Measurements from ENCODE around the gene GPATCH2L.

Gene GPATCH2L

DNA sequence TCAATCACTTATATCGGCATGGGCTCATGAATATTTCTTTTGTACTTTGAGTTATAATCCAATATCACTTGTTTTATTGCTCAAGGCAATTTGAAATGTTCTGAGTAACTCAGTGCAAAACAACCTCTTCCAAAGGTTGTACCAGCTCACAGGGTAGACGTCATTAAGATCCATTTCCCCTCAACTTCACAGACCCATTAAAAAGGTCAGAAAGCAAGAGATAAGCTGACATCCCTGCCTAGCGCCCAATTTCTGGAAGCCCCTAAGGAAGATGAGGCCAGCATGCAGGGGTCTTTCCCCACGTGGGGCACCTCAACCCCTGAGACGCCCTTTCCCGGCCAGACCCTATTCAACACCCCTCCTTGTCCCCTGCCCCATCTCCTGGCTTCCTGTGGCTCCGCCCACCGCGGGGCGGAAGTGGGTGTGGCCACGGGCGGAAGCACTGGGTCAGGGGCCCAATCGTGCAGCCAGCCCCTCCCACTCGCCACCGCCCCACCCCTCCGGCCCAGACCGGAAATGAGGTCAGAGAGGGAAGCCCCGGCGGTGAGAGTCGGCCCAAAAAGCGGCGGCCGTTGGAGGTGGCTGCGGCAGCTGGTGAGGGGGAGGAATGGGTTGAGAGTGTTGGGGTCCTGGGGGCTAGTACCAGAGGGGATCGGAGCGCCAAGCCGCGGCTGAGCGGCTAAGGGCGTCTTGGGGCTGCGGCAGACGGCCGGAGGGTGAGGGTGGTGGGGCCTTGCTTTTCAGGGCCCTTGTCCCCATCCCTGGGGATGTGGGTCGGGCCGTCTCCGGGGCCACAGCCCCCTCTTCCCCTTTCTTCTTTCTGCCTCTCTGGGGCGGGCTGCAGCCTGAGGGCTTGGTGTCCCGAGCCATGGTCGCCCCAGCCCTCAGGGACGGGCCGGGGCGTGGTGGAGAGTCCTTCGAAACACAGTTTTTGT is at the start of gene GPATCH2L:
TSS of gene GPATCH2L (plus strand) at position 525 of the 935 bp plus-strand sequence. CDS start 2,442 bp downstream, outside the sequence.
- DNase-seq (ENCODE audit: low read depth), result peak; percentile 77

DNA sequence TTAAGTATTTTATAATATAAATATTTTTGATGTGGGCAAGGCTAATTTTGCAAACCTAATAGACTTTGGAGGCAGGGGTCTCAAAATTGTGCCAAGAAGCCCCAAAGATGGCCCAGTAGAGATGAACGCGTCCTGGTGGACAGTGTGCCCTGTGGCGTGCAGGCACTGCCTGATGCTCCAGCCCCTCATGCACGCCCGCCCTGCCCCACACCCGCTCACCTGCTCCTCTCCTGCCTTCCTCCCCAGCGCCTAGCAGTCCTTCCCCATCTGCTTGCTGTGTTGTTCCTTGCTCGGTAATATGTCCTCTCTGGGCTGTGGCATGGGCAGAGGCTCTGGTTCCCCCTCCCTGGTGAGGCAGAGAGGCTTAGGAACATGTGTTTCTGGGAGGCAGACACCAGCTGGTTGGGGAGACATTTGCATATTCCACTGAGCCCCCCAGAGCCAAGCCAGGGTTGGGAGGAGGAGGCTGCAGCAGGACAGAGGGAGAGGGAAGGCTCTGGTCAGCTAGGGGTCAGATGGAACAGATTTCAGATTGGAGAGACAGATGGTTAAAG is 46.8 kb upstream of the GPATCH2L start:
- DNase-seq (ENCODE audit: low read depth), result no peak

DNA sequence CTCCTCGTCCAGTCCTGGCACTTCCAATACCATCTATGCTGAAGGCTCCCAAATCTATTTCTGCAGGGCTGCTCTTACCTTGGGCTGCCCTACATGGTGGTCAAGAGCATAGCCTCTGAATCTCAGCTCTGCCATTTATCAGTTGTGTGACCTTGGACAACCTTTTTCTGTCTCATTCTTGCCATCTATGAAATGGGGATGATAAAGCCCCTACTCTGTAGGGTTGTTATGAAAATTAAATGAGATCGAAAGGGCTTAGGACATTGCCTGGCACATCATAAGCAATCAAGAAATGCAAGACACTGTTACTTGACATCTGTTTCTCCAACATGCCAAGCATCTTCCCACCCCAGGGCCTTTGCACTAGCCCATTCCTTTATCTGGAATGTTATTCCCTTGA is 45.5 kb upstream of the GPATCH2L start:
- DNase-seq (ENCODE audit: low read depth), result no peak

DNA sequence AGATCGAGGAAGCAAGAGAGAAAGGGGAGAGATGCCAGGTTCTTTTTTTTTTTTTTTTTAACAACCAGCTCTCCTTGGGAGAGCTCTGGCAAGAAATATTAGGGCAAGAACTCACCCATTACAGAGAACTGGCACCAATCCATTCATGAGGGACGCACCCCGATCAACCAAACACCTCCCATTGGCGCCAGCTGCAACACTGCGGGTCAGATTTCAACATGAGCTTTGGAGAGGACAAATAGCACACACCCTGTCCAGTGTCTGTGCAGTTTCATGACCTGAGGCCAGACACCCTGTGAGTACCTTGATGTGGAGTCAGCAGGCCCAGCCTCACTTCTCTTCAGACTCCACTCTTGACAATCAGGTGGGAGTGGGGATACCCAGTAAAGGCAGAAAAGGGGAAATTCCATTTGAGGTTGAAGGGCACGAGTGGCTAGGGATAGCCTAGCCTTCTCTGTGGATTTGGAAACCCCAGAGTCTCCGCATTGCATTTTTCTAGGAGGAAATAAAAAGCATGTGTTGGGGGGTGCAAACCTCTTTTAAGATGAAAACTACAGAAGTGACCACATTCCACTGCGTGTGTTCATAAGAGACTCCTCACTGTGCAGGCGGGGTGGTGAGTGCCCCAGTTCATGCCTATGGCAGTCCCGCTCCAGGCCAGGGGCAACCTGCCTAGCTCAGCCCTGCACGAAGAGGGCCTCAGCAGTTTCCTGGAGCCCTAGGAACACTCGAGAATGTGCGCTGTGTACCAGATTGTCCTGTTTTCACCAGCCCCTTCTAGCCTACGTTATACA is 42.4 kb upstream of the GPATCH2L start:
- DNase-seq (ENCODE audit: low read depth), result no peak

DNA sequence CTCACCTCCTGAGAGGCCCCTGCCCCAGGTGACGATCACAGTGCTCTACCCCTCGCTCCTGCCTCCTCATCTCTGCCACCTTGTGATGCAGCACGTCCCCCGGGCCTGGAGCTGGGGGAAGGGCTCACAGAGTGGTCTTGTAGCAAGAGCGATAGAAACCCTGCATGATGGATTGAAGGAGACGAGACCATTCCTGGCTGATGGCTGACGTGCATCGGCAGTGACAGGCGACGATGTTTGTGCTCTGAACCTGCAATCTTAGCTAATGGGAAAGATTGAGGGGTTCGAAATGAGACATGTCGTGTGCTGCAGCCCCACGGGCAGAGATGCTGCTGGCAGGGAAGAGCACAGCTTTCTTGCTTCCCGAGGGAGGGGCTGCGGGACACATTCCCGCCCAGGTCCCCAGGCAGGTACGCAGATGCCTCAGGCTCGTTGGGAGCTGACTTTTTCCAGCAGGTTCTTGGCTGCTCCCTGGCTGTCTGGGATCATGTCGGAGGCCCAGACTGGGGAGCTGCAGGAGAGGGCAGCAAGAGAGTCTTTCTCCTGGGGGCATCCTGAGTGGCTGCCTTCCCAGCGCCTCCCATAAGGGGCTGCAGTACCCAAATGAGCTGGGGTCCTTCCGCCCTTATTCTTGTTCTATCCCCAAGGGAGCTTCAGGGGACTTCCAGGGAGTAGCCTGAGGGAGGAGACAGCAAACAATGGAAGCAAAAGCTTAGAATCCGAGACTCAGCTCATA is 38.7 kb upstream of the GPATCH2L start:
- DNase-seq (ENCODE audit: low read depth), result no peak

DNA sequence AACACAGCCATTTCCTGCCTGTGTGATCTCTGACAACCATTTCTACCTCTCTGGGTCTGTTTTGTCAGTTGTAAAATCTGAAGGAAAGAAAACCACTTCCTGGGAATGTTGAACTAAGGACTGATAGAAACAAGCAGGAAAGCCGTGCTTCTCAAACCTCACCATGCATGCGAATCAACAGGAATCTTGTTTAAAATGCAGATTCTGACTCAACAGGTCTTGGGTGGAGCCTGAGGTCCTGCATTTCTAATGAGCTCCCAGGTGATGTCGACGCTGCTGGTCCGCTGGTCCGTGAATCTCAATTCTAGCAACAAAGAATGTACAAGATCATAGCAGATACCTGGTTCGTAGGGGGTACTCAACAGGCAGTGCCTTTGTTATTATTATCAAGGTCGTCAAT is 38.0 kb upstream of the GPATCH2L start:
- DNase-seq (ENCODE audit: low read depth), result no peak

DNA sequence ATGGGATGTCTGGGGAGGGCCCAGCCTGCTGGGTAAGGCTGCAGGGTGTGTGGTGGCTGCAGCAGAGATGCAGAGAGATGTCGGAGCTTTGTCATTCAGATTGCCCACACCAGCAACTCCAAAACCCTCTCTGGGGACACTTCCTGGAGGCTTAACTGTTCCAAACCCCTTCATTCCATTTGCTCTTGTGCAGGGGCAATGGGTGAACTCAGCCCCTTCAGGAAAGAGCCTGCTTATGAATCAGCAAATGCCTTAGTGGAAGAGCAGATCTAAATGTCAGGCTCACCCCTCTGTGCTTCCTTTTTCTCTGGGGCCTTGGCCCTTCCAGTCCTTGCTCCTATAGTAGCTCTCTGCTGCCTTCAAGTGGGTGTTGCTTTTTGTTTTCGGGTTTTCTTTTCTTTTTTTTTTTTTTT is 36.7 kb upstream of the GPATCH2L start:
- no peak for DNase-seq (ENCODE audit: low read depth)

DNA sequence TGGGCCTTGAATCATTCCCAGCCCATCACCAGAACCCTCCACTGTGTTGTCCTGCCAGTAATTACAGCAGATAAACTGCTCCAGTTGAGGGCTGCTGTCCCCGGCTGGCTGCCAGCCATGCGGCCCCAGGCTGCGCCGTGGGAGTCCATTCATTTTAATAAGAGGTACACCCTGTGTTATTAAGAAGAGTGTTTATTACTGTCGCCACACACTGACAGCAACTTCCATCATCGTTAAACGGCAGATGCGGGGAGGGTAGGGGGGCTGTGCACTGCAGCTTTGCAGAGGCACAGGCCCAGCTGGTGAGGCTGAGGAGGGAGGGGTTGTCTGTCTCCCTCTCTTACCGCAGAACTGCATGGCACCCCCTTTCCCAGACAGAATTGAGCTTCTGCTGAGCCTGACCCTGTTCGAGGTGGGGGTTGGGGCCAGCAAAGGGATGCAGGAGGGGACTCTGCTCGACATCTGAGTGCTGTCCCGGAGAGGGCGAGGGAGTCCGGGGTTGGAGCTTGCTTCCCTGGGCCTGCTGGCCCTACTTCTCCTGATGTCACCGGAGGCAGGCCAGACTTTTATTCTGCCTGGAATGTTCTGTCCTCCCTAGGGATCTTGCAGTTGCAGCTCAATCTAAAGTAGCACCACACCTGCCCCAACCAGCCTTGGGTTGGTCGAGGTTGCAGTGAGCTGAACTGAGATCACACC is 33.8 kb upstream of the GPATCH2L start:
- no peak for DNase-seq (ENCODE audit: low read depth)

DNA sequence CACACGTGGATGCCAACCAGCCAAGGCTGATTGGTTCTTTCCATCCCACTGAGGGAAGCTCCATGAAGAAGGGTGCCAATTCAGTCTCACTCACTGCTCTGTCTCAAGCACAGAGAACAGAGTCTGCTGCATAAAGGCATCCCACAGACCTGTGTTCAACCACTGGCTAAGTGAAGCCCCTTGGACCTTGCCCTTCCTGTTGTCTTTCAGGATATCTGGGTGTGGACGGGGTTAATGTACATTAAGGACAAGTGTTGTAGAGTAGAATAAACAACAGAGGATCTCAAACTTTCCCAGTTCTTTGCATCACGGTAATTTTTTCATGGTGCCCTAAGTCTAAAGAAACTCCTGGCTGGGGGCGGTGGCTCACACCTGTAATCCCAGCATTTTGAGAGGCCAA is 33.1 kb upstream of the GPATCH2L start:
- DNase-seq (ENCODE audit: low read depth), result no peak

DNA sequence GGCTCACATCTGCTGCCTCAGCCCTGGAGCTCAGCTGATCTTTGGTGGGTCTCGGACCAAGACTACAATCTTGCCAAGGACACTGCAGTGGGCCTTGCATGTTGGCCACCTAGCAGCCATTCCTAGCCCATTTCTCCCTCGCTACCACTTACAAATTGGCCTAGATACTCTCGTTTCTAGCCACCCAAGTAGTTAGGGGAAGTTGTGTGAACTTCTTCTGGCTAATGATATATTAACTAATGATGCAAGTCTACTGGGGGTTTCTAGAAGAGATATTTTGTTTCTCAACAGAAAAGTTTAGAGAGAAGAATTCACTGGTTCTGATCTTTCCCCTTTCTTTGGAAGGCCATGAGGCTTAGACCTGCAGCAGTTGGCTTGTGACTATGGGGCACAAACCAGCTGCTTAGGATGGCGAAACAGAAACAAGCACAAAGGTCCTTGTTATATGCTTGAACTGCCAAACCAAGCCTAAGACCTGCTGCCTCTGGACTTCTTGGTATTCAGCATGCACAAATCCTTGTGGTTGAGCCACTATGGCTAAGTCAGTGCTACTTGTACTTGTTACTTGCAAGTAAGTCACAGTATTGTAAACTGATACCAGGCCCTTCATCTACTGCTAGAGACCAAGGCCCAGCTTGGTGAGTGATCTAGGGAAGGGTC is 30.5 kb upstream of the GPATCH2L start:
- DNase-seq (ENCODE audit: low read depth), result no peak

DNA sequence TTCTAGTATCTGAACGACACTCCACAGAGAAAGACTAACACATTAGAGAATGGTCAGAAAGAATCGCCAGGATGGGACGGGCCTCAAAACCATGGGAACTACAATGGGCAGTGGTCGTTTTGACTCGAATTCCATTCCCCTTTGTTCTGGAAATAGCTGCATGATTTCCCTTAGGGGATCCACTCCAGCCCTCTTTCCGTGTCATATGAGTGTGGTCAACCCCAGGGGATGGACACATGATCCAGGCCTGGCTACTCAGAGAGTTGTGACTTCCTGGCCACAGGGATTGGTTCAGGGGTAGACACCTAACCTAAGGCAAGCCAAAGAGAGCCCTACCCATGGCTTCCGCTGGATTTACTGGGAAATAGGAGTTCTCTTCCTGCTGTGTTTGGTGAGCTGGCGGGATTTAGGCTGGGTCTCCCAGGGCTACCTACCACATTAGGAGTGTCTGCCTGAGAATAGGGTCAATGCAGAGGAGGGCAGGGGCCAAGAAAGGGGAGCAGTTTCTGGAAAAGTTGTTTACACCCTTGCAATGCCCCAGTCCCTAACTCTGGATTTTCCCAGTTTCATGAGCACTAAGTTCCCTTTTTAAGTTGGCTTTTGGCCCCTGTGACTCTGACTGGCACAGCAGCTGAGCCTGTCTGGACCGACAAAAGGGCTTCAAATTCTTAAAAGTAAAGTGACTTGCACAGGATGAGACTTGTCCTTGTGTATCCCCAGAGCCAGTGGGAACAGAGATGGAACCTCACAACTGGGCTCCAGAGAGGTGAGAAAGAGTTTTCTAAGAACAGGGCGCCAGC is 28.1 kb upstream of the GPATCH2L start:
- DNase-seq (ENCODE audit: low read depth), result no peak

DNA sequence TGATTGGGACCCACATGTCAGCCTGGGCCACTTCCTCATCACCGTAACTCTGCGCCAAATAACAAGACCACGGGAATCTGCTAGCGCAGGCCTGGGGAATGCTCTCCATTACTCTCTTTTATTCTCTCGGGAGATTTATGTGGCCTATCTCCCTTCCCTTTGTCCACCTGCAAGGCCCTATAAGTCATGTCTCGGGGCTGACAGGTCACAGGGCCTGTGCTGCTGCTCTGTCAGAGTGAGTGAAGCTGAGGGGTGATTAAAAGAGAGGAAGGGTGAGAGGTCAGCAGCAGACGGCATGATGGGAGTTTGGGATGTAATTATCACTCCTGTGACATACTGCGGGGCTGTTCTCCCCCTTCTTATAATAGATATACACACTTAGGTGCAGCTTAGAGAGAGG is 26.2 kb upstream of the GPATCH2L start:
- no peak for DNase-seq (ENCODE audit: low read depth)

DNA sequence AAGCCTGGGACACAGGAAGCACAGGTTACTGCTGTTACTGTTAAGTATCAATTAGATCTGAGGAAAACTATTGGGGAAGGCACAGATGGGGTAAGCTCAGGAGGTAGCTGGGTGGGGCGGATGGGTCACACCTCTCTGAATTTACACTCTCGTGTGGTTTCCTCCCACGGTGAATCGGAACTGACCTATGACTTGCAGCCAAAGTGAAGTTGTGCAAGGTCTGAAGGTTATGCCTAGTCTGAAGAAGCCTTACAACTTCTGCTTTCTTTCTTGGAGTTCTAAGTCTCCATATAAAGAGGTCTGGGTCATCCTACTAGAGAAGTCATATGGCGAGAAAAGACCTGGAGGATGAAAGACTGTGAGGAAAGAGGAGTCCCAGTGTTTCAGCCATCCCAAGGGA is 25.6 kb upstream of the GPATCH2L start:
- no peak for DNase-seq (ENCODE audit: low read depth)

DNA sequence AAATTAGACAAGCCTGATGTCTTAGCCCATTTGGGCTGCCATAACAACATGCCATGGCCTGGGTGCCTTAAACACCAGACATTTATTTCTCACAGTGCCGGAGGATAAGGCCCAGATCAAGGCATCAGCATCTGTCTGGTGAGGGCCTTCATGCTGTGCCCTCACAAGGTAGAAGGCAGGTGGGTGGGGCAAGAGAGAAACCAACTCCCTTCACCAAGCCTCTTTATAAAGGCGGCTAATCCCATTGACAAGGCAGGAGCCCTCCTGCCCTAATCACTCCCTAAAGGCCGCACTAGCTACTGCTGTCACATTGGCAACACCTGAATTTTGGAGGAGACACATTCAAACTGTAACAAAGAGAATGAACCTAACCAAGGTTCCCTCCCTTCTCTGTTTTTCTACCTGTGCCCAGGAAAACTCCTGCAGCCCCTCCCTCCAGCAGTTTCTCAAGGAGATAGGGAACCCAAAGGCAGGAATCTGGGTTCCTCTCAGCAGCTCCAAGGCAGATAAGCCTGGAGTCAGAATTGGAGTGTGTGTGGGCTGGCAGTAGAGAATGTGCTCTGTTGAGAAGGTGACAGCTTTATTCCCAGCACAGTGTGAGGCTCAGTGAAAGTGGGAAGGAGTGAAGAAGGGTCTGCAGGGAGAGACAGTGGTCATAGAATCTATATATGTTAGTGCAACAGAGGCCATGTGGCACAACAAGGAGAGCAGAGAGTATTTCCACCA is 21.7 kb upstream of the GPATCH2L start:
- DNase-seq (ENCODE audit: low read depth), result no peak

DNA sequence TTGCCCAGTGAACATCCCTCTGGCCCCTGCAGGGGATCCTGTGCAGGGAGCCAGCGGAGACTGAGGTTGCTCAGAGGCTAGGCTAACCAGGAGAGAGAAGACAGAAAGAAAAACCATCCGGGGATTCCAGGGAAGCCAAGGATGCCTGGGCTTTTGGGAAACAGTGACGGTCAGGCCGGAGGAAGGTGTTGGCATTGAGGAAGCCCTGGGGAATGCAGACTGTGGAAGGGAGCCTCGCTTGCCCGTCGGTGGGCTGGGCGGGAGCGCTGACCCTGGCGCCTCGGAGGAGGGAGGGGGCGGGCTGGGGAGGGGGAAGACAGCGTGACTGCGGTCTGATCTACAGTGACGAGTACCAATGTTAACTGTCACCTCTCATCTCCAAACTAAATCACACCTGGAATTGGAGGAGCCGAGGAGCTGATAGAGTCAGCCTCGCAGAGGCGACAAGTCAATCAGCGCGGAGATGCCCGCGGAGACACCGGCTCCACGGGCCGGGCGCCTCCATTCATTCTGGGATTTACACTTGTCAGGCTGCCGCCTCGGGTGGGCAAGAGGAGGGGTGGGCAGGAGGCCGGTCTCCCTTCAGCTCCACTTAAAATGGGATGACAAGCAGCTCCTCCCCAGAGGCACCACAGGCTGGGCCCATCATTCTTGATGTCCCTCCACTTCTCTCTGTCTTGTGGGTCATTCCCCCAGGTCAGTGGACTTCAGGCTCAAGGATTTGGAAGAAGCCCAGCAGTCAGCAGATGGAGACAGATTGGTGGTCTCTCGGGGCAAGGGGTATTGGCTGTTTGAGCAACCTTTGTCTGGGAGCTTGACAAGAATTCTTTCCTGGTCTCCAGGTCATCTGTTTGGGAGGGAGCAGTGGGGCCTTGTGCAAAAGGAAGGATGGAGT is 20.4 kb upstream of the GPATCH2L start:
- DNase-seq (ENCODE audit: low read depth), result no peak

DNA sequence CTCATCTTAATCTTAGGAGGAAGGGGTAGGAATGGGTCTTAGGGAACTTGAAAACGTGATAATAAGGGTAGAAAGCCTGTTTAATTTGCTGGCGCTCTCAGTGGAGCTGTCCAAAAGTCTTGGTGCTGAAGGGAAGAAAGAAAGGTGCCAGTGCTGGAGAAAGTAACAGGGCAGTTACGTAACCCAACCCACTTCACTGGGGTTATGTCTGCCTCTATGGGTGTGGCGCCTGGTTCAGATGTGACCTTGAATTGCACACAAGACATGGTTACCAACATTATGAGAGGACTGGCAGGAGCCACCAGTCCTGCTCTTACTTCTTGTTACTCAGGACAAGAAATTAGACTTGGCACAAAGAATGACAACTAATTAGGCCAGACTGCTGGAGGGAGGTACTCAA is 18.6 kb upstream of the GPATCH2L start:
- no peak for DNase-seq (ENCODE audit: low read depth)

DNA sequence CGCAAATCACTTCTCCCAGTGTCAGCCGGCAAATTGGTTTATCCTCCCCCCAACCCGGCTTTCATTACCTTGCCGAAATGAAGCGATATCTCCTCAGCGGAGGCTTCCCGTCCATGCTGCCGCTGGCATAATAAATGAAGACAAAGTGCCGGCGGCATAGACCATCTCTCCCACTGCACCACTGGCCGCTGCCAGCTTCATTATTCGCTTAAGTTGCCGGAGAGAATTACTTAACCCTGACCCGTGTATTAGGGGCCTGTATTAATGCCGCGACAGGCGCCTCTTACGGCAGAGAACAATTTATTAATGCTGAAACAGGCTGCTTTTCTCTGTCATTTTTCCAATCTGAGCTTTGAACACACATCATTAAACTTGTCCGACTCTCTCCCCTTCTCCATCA is 17.5 kb upstream of the GPATCH2L start:
- DNase-seq (ENCODE audit: low read depth), result no peak

DNA sequence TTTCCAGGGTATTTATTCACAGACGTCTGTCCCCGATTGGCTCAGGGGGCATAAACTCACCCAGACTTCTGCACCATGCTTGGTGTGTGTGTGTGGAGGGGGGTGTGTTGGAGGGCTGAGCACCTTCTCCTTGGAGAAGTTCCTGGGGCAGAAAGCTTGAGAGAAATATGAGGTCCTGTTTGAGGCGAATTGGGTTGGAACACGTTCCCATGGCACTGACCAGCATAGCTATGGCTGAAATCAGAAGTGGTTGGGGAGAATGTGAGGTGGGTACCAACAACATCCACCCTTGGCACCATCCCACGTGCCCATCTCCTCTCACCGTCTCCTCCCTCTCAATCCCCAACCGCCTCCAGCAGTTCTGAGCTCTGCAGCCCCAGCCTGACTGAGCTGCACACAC is 16.0 kb upstream of the GPATCH2L start:
- DNase-seq (ENCODE audit: low read depth), result no peak
